HG03103 (cell line): ENCODE results near the gene DPP6.
"Not testable (repeated sequence)": the region's sequence is repeated elsewhere in the genome, so short reads cannot be mapped to it uniquely, and the experiment has no call there.

Experiments
- ATAC-seq: cut with Tn5 transposase; IDR thresholded peaks from one replicate; pipeline ENCODE4 v1.9.1; 2021; ENCODE audit warnings: low read depth; ENCODE audit not compliant: unreplicated experiment

DPP6 gene

DNA sequence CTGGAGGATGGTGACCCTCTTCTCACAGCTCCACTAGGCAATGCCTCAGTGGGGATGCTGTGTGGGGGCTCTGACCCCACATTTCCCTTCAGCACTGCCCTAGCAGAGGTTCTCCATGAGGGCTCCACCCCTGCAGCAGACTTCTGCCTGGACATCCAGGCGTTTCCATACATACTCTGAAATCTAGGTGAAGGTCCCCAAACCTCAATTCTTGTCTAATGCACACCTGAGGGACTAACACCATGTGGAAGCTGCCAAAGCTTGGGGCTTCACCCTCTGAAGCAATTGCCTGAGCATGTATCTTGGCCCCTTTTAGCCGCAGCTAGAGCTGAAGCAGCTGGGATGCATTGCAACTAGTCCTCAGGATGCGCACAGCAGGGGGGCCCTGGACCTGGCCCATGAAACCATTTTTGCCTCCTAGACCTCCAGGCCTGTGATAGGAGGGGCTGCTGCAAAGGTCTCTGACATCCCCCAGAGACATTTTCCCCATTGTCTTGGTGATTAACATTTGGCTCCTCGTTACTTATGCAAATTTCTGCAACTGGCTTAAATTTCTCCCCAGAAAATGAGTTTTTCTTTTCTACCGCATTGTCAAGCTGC lies 882.3 kb downstream of the DPP6 start:
- ATAC-seq: not testable (repeated sequence)

DNA sequence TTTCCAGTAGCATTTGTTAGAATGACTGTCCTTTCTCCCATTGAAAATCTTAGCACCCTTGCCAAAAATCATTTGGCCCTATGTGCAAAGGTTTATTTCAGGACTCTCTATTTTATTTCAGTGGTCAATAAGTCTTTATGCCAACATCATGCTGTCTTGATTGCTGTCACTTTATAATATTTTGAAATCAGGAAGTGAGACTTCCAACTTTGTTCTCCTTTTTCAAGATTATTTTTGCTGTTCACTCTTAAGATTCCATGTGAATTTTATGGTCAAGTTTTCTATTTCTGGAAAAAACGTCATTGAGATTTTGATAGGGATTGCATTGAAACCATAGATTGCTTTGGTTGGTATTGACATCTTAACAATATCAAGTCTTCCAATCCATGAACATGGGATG lies 885.6 kb downstream of the DPP6 start:
- ATAC-seq: no peak

DNA sequence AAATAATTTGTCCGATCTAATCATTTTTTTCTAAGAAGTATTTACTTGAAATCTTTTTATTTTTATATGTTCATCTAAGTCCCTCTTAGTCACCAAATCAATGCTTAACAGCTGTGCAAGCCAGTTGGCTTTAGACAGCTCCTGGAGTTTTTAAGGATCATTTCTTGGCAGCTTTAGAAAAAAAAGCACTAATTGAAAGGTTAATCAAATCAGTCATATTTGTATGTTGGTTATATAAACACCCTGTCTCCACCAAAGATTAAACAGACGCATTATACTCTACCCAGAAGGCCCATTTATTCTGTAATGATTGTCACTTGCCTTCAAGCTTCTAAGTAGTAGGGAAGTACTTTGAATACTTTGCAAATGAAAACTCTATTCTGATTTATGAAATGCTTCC lies 890.5 kb downstream of the DPP6 start:
- no peak for ATAC-seq
